Islet of Langerhans (tissue), 1 donor: Measurements from ENCODE around the gene TUBB6.

ENCODE experiments used
- FAIRE-seq: peaks from one replicate; lab custom pipeline; 2011; peaks lifted over from hg19 to GRCh38; lab: Jason Lieb, UNC

The TUBB6 gene

DNA sequence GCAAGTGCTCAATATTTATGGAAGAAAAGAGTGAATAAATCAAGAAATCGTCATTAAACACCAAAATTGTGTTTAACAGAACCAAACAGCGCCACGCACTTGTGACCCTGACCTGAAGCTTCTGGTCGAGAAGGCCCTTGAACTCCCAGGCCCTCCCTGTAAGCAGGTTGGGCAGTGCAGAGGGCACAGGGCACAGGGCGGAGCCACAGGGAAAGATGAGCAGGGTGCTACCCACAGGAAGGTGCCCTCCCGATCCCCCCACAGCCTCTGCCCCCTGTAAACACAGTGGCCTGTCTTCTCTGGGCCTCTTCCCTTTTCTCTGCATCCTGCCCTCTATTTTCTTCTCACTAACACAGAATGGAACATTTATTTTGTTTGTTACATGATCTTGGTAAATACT is 16.9 kb upstream of the TUBB6 start:
- FAIRE-seq = no peak

DNA sequence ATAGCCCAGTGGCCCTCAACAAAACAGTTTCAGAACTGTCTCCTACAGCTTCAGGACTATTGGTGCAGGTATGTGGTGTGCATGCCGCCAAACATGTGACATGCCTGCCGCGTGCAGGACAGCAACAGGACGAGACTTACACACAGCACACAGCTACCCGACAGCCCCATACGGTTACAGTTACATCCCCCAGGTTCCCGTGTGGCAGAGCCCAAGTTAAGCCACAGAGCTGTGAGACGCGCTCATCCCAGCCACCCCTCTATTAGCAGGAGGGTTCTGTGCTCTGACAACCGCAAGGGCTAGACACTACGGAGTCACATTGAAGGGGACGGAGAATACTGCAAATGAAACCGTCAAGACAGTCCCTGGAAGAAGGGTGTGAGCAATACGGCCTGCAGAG is 16.4 kb upstream of the TUBB6 start:
- FAIRE-seq = no peak

DNA sequence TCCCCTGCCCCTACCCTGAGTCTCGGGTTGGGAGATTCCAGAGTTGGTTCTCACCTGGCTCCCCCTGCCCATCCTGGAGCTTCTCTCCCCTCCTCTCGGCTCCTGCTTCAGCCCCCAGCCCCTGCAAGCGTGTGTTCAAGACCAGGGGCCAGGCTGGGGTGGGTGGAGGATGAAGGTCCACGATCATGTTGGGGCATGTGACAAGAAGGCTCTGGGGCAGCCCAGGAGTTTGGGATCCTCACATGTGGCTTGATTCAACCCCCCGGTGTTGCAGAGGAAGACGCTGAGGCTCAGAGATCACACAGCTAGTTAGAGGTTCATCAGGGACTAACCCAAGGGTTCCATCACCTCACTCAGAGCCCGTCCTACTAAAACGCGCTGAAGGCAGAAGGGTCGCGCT is 14.2 kb upstream of the TUBB6 start:
- no peak for FAIRE-seq

DNA sequence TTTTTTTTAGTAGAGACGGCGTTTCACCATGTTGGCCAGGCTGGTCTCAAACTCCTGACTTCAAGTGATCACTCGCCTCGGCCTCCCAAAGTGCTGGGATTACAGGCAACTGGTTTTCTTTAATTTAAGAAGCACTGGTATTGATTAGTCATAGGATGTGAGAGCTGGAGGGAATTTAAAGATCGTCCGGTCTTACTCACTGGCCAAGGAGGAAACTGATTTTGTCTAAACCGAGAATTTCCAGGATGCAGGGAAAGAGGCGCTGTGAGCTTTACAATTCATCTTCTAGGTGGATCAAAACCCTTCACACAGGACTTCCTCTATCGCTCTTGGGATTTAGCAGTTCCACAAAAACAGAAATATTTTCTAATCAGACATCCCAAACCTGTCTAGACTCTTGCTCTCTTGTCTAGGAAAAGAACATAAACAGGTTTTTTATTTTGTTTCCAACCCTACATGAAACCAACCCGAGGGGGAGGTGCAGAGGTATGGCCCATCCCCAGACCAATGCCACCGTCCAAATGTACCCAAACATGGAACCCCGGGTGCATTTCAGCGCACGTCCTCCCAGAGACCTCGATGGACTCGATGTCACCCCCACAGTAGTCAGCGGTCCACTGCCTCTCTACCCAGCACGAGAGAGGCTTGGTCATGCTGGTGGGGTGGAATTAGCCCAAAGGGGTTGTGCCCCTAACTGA is 12.5 kb upstream of the TUBB6 start:
- no peak for FAIRE-seq

DNA sequence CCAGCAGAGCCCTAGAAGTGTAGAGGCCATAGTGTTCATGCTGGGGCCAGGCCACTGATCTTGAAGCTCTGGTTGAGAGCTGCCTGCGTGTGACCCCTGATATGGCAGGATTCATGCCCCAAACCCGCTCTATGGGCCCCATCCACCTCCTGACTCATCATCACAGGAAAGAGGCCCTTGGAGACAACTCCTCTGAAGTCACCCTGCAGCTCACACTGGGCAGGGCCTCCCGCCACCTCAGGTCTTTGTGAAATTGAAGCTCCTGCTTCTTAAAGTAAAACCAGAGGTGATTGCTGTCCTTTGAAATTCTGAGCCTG is 12.0 kb upstream of the TUBB6 start:
- no peak for FAIRE-seq

DNA sequence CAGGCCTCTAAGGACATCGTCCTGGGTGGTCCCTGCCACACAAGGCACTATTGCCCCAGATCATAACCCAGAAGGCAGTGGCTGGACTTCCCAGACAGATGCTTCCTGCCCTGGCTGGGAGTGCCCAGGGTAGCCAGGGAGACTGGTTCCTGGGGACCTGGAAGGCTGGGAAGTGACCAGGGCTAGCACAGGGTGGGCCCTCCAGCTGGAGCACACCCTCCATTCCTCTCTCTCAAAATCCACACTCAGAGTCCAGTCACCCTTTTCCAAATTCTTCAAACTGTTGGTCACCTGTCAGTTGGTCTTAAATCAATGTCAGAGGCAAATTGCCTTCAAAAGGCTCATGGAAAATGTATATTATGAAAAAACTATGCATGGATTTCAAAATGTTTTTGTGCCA is 11.6 kb upstream of the TUBB6 start:
- FAIRE-seq = no peak

DNA sequence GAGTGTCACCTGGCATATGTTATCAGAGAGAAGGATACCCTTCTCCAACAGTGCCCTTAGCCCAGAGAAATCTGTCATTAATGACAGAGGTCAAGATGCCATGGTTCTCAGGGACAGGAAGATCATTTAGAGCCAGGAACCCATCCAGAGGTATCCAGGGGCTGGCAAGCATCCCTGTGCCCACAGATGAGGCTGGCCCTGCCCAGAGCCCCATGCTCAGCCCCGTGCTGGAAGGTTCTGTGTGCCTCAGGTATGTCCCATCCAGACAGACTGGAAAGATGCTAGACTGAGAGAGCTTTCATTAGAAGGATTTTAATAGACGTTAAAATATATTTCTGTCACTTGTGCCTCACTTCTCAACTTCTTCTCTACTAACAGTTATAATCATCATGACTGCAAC is 8.2 kb upstream of the TUBB6 start:
- FAIRE-seq = no peak

DNA sequence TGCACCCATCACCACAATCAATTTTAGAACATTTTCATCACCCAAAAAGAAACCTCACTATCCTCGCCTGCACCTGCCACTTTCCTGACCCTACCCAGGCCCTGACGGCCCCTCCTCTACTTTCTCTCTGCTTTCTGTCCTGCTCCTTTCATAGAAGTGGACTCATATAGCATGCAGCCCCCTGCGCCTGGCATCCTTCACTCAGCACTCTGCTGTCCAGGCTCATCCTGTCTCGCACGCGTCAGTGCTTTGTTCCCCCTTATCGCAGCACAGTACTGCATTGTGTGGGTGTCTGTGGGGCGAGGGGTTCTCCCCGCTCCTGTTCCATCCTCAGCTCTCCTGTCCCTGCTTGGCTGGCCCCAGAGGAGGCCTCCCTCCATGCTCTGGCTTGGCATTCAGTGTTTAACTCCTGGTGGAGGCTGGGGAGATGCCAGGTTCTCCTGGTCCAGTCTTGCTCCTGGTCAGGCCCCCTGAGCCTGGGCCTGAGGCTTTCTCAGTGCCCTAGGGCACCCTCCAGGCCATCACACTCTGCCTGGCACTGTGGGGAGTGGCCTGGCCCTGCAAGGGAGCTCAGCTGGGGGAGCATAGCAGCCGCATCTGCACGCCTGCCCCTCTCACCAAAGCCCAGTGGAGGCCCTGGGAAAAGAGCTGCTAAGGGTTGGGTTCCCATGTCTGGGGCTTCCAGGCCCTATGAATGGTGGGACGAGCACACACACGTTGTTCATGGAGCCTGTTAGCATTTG is 6.6 kb upstream of the TUBB6 start:
- no peak for FAIRE-seq

DNA sequence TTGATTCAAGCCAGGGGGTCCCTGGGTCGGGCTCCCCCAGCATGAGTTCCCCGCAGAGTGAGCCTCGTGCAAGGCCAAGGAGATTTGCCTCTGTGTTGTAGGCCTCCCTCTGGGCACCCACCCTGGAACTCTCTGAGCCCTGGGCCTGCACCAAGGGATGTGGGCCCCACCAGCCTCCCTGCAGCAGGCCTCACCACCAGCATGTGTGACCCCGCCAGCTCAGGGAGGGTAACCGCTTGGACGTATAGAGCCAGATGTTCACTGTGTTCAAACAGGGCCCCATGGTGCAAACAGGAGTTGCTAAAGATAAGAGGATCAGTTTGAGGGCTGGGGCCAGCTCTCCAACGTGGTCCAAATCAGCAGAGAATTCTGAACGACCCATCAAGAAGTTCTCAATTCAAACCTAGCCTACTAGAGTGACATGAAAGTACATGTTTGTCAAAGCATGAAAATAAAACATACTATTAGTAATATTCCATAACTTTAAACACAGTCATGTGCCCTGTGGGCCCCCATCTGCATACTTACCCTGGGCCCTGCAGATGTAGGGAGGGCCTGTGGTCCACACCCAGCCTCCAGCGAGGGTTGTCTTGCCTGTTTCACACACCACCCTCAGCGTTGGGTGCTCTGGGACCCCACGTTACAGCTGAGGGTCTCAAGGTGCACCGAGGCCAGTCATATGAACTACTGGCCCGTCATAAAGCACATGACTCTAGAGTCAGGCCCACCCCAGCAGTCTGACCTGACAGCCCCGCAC is 5.5 kb upstream of the TUBB6 start:
- no peak for FAIRE-seq

DNA sequence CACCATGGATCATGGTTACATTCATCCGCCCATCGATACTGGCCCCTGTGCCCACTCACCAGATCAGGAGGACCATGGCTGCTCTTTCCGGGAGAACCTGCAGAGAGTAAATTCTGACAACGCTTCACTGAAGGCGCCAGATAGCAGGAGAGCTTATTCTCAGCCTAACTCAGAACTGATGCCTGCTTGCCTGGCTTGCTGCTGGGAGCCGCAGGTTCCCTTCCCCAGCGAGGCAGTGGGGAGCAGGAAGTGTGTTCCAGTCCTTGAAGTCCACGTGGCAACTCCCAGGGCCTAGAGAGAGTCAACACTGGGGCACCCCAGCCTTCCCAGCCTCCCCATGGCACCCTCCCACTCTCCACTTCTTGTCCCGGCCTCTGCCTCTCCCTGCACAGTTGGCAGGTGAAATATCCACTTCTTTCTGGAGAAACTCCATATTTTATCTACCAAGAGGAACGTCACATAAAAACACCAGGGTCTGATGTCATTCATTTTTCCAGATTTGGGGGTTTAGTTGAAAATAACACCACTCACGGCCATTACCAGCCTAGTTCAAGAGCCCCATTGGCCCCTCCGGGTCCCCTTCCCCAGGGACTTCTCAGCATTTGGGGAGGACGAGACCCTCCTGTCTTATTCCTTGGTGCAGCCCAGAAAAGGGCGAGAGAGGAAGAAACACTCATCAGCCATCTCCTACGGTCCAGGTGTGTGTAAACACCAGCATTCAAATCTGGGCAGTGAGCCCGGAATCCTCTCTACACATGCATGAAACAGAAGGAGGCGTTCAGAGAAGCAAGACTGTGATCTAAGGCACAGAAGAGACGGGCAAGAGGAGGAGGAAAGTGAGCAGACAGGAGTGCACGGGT is 3.5 kb upstream of the TUBB6 start:
- FAIRE-seq = peak; percentile 27

DNA sequence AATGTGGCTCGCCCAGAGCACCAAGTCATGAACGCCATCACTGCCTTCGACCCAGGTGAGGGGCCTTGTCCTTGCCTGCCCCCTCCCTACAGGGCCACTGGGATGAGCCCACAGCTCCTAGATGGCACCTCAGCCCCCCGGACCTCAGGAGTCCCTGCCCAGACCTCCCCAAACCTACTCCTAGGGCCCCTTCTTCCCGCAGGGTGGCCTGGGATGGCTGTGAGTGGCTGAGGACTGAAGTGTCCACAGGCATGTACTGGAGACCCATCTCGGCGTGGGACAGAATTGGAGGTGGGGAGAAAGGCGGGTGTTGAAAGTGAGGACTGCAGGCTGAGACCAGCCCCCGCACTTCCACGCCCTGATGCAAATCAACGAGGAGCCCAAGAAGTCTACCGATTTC is 2.8 kb upstream of the TUBB6 start:
- no peak for FAIRE-seq

DNA sequence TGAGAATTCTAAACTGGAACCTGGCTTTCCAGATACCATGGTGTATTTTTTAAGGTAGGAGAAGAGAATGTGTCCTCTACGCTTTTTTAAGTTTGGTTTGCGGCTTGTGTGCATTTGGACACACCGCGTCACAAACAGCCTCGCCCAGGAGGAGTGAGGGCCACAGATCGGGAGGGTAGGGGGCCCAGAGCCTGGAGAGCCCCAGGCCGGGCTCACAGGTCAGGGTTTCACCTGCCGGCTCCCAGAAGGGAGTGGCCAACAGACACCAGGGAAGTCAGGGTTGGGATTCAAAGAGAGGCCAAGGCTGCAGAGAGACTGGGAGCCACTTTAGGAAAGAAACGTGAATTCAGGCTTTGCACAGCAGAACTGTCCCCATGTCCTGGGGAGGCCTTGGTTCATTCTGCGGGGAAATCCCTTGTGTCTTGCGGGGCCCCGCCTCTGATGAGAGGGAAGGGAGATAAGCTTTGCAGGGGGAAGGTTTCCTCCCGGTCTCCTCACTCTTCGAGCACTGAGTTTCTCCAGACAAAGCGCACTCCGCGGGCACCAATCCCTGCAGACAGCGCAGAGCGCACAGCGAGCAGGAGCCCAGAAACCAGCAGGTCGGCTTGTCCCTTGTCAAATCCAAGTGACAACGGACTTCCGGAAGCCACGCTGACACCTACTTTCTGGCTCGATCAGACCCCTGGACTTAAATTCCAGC is 2.0 kb upstream of the TUBB6 start:
- FAIRE-seq = no peak

DNA sequence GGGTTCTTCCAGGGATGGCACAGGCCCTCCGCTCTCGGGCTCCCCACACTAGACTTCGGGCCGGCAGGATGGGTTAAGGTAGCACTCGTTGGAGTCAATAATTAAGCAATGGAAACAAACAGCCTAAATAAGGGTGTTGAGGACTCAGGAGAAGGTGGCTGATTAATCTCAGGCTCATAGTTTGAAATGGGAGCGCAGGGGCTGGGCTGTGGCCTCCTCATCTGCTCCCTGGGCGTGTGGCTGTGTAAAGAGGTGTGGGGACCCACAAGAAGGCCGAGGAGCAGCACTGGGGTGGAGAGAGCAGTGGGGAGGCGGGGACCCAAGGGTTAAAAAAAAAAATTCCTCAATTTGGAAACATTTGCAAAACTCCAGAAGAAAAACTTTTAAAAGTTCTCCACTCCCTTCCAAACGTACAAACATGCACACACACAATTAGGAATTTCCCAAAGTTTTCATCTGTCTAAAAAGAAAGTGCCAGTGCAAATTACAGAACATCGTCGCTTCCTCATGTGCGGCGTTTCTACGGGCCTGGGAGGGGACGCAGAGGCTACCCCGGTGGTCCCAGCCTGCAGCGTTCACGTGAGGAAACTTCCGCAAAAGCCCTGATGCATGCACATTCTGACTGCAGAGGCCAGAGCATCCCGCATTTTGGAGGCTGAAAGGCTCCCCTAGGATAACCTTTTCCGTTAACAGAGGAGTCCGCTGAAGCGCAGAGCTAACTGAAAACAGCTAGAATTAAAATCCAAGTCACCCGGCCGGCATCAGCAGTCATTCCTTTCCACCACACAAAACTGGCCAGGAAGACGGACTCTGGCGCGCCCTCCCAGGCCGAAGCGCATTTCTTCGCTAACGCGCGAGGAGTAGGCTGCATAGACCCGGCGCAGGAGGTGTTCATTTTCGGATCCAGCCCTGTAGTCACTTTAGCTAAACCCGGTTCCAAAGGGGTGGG is 1.0 kb upstream of the TUBB6 start:
- no peak for FAIRE-seq

DNA sequence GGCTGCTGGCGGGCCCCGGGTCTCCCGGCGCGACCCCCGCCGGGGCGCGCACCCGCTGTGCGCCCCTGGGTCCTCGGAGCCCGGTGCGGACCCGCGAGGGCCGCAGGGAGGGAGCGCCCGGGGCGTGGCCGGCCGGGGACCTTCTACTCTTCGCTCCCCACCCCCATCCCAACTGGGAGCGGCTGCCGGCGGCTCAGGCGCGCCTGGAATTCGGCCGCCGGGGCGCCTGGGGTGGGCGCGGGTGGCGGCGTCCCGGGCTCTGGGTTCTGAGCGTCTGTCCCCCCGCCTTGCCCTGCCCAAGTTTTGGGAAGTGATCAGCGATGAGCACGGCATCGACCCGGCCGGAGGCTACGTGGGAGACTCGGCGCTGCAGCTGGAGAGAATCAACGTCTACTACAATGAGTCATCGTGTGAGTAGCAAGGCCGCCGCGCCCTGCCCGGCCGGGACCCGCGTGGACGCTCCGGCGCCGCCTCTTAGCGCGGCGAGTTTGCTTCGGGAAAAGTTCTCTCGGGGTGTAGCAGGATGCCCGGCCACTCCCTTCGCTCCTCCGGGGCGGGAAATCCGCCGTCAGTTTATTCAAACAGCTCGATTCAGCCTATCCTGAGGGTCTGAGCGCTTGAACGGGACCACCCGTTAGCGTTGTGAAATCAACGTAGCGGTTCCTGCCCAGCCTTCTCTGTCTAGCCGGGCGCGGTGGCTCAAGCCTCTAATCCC is 502 bp downstream of the TUBB6 start:
- no peak for FAIRE-seq

DNA sequence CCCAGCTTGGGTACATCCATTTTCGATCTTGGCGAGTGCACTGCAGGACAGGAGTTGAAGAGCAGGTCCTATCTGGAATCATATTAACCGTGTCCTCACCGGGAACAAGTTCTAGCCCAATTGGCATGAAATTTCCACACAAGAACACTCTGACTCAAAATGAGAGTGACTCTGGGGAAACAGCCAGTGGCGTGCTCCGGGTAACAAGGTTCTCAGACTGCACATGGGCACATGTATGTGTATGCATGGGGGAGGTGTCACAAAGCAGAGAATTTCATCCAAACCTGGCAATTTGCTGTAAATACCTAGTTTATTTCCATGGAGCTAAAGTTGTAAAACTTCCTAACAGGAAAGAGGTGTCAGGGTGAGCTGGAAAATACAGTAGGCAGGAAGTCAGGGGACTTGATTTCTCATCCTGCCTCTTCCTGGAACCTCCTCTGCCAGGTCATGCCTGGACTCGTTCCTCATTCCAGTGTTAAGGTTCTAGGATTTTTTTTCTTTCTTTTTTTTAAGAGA is 1.7 kb downstream of the TUBB6 start:
- no peak for FAIRE-seq

DNA sequence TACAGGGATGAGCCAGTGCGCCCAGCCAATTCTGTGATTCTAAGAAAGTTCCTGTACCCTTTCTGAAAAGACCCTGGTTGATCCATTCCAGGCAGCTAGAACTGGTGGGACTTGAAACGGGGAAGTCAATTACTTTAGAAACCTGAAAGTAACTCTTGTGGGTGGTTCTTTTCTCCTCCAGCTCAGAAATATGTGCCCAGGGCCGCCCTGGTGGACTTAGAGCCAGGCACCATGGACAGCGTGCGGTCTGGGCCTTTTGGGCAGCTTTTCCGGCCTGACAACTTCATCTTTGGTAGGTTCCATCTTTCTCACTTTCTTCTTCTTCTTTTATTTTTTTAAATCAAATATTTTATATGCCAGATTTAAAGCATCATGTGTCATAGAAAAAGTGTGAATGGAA is 2.7 kb downstream of the TUBB6 start:
- no peak for FAIRE-seq

DNA sequence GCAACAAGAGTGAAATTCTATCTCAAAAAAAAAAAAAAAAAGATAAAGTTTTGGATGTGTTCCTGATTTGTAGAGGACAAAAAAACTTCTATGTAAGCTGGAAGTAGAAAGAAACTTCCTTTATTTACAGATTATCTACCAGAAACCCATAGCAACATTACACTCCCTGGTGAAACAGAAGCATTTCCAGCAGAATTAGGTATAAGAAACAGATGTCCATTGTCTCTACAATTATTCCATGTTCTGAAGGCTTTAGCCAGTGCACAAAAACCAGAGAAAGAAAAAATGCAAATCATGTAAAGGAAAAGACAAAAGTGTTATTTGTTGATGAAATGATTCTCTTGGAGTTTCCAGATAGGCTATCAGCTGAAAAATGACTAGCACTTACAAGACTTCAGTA is 4.9 kb downstream of the TUBB6 start:
- no peak for FAIRE-seq

DNA sequence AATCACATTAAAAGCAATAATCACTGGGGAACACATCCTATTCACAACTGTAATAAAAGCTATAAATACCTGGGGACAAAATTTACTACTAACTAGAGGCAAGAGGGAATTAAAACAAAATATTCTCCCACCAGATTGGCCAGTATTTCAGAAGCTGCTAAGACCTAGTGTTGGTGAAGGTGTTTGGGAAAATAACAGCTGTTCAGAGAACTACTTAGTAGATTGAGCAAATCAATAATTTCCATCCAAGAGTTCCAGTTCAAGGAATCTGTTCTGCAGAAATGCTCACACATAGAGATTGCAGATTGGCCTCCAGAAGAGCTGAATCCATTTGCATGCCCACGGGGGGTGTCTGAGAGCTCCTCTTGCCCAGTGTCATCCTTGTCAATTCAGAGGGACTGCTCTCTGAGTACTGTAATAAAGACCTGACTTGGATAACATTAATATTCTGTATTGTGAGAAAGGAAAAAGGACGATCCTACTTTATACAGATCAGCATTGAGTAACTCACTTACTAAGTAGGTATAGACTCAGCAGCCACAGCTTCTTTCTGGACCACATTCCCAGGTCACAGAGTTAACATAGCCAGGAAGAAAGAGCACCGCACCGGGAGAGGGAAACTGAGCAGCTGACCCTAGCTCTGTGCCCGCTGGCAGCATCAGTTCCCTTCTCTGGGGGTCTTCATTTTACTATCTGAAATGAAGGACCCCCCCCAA is 5.6 kb downstream of the TUBB6 start:
- no peak for FAIRE-seq

DNA sequence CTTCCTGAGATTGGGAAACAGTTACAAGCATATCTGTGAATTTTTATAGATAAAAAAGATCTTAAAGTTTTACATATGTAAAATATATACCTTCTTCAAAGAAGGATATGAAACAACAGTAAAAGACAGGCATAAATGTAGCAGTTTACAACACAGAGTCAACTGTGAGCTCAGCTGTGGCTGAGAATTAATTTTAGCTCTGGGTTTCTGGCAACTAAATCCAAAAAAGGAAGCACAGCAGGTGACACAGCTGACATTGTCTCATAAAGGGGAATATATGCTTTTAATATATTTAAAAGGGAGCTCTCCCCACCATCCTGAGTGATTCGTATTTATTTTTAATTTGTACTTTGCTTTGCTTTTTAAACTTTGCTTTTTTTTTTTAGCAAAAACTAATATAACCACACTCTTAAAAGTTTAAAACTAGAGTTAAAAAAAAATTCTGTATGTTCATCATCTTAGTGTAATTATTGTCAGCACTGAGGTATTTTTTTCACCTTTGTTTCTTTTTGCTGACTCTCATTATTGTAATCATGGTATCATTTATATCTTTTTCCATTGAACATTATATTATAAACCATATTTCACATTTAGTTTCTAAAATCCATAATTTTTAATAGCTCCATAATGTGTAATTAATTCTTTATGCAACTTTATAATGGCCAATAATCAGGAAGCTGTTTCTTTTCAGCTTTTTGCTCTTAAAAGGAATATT is 6.7 kb downstream of the TUBB6 start:
- FAIRE-seq = no peak
